Progenitor cell of endocrine pancreas (in vitro differentiated cells): ENCODE measurements around the gene TBL1XR1. TPM values are rescaled to one million over a fixed set of nuclear protein-coding genes. Genes with fewer than 3 reads are reported as not detected.

Experiments used
- DNase-seq: peaks from one replicate; pipeline ENCODE4 v3.0.0; 2021; ENCODE audit warnings: low spot score; ENCODE audit not compliant: unreplicated experiment
- H3K27ac Mint-ChIP-seq: 2 replicates; pipeline ENCODE4 v1.8.0; 2021; ENCODE audit warnings: mild to moderate bottlenecking, moderate library complexity, mixed read lengths
- H3K27me3 Mint-ChIP-seq: 2 replicates; pipeline ENCODE4 v1.8.0; 2021; ENCODE audit warnings: mixed read lengths
- H3K36me3 Mint-ChIP-seq: 2 replicates; pipeline ENCODE4 v1.8.0; 2022; ENCODE audit warnings: mixed read lengths; ENCODE audit not compliant: insufficient read depth
- H3K4me1 Mint-ChIP-seq: 2 replicates; pipeline ENCODE4 v1.8.0; 2021; ENCODE audit warnings: low read depth, mixed read lengths
- H3K4me3 Mint-ChIP-seq: 2 replicates; pipeline ENCODE4 v1.8.0; 2021; ENCODE audit warnings: low read depth, mild to moderate bottlenecking, moderate library complexity, mixed read lengths
- H3K9me3 Mint-ChIP-seq: 2 replicates; pipeline ENCODE4 v1.8.0; 2021; ENCODE audit warnings: low read depth, mixed read lengths
- CTCF ChIP-seq: fragments of 200-600 bp; sonication (generic); IDR thresholded peaks from one replicate; pipeline ENCODE4 v1.5.0; 2021; ENCODE audit warnings: antibody characterized with exemption, mild to moderate bottlenecking; ENCODE audit not compliant: unreplicated experiment
- total RNA-seq: library from RNA; stranded (reverse); gene quantifications from 2 replicates; pipeline ENCODE4 v1.2.1, GENCODE V29; 2021

Gene TBL1XR1
- total RNA-seq, 1 donor from 2014 or later: 207 TPM

DNA sequence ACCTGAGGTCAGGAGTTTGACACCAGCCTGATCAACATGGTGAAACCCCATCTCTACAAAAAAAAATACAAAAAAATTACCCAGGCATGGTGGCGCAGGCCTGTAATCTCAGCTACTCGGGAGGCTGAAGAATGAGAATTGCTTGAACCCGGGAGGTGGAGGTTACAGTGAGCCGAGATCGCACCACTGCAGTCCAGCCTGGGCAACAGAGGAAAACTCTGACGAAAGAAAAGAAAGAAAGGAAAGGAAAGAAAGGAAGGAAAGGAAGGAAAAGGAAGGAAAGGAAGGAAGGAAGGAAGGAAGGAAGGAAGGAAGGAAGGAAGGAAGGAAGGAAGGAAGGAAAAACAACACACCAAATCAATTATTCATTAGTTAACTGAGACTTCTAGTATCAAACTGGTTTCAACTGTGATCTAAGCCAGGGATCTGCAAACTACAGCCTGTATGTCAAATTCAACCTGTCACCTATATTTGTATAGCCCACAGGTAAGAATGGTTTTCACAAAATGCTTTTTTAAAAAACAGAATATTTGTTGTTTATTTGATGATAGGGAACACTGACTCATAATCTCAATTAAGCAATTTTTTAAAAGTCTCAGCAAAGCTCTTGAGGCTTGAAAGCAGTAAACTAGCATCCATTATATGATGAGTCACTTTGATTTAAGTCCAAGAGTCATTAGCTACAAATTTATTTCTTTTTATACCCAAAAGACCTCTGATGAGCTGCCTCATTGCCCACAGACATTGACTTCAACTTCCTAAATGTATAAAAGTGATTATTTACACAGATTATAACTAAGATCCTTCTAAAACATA lies 127.6 kb downstream of the TBL1XR1 start:
- Mint-ChIP-seq H3K4me3 (no peak overlapping the region), H3K27me3 (no peaks in the 10 kb centered on the region), H3K27ac (peak overlapping the region; percentile 93), H3K9me3 (no peaks in the 10 kb centered on the region), H3K4me1 (peaks cover 5% of the 10 kb centered on the region), H3K36me3 (peaks cover 9% of the 10 kb centered on the region)
- no peak for DNase-seq
- TF ChIP-seq CTCF: no peak

- Mint-ChIP-seq H3K27me3 (no peaks in the 10 kb centered on the region), H3K4me1 (peaks cover 5% of the 10 kb centered on the region), H3K9me3 (no peaks in the 10 kb centered on the region), H3K27ac (peak overlapping the region; percentile 93), H3K36me3 (peaks cover 5% of the 10 kb centered on the region), H3K4me3 (no peak overlapping the region)
- DNase-seq: no peak
- no peak for TF ChIP-seq CTCF
These were observed 128.3 kb downstream of the TBL1XR1 start for GRCh38 chr3:177068967-177069366.

- H3K4me1 Mint-ChIP-seq: peaks cover 7% of the 10 kb centered on the region
- no peak overlapping the region for H3K27ac Mint-ChIP-seq
- H3K27me3 Mint-ChIP-seq: no peaks in the 10 kb centered on the region
- no peak for TF ChIP-seq CTCF
- H3K36me3 Mint-ChIP-seq: peaks cover 1% of the 10 kb centered on the region
- DNase-seq: no peak
- H3K9me3 Mint-ChIP-seq: no peaks in the 10 kb centered on the region
- H3K4me3 Mint-ChIP-seq: no peak overlapping the region
These were observed 131.2 kb downstream of the TBL1XR1 start for GRCh38 chr3:177066068-177066467.

GRCh38 chr3:177065285-177066033 lies 131.8 kb downstream of the TBL1XR1 start:
- DNase-seq: no peak
- Mint-ChIP-seq H3K36me3 (peaks cover 1% of the 10 kb centered on the region), H3K27me3 (no peaks in the 10 kb centered on the region), H3K4me1 (peaks cover 7% of the 10 kb centered on the region), H3K27ac (no peak overlapping the region), H3K4me3 (no peak overlapping the region), H3K9me3 (no peaks in the 10 kb centered on the region)
- TF ChIP-seq CTCF: no peak

DNA sequence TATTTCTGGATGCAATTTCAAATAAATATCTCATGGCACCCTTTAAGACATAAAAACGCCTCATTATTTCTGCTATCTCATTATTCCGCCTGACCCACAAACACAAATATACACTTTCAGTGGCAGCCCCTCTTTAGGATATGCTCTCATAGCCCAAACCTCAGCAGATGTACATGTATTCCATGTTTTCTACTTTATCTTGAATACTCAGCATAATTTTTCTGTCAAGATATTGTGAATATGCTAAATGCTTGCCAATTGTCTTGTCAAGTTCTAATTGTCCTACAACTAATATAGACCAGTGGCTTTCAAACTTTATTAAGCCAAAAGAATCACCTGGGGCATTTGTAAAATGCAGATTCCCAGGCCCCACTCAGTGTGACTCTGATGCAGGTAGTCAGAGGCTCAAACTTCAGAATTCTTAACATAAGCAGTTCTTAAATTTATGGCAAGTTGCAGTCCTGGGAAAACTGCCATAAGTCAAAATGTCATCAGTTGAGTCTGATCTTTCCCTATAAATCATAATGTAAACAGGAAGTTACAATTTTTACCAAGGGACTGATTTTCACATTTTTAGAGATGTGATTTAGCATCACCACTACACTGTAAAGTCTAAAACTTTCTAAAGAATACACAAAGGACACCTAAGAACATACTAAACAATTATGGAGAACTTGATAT lies 135.1 kb downstream of the TBL1XR1 start:
- H3K27me3 Mint-ChIP-seq: no peaks in the 10 kb centered on the region
- no peak for TF ChIP-seq CTCF
- no peak overlapping the region for H3K27ac Mint-ChIP-seq
- H3K4me1 Mint-ChIP-seq: peaks cover 7% of the 10 kb centered on the region
- peaks cover 1% of the 10 kb centered on the region for H3K36me3 Mint-ChIP-seq
- H3K4me3 Mint-ChIP-seq: no peak overlapping the region
- no peak for DNase-seq
- H3K9me3 Mint-ChIP-seq: no peaks in the 10 kb centered on the region
